Caco-2 (cell line): ENCODE data around the gene RCC2. TPM values are rescaled to one million over a fixed set of nuclear protein-coding genes. Genes with fewer than 3 reads are reported as not detected.

Experiments used
- BruUV-seq: library from RNA; stranded (reverse); fragments of 400-500 nt; replicated peaks from 2 replicates; lab custom pipeline; 2021; lab: Mats Ljungman, UMichigan
- CTCF ChIA-PET: fragments of 300-600 bp; sonication (Branson Sonifier 250); formaldehyde crosslinking; loops from one replicate; lab custom pipeline; 2022; ENCODE audit warnings: antibody characterized with exemption; lab: Charles Lee
- POLR2A ChIA-PET: fragments of 300-600 bp; sonication (Branson Sonifier 250); formaldehyde crosslinking; loops from one replicate; lab custom pipeline; 2022; ENCODE audit warnings: antibody characterized with exemption; lab: Charles Lee
- DNase-seq, 2 experiments: peaks; one replicate each; pipeline versions ENCODE4 v3.0.0 to v3.0.0-alpha.2; 2020 to 2022
- H3K27me3 ChIP-seq: replicated peaks from 2 replicates; pipeline ENCODE4 v1.6.0; 2011; ENCODE audit warnings: low read length; ENCODE audit not compliant: control insufficient read depth, insufficient read depth
- H3K36me3 ChIP-seq: 2 replicates; pipeline ENCODE4 v1.5.1; 2011; ENCODE audit warnings: low read length; ENCODE audit not compliant: control insufficient read depth, insufficient read depth
- H3K4me1 ChIP-seq: fragments of 250-450 bp; sonication (Bioruptor Pico); 2 replicates; pipeline ENCODE4 v1.5.1; 2020; ENCODE audit warnings: mild to moderate bottlenecking
- H3K4me3 ChIP-seq: 2 replicates; pipeline ENCODE4 v1.5.1; 2011; ENCODE audit warnings: low read depth, mild to moderate bottlenecking, control low read depth, low read length
- H3K9me3 ChIP-seq: fragments of 250-450 bp; sonication (Bioruptor Pico); 2 replicates; pipeline ENCODE4 v1.5.1; 2020; ENCODE audit warnings: mild to moderate bottlenecking, moderate library complexity
- H3K27ac Mint-ChIP-seq: one replicate; pipeline ENCODE4 v1.8.0; 2022; ENCODE audit warnings: mixed read lengths; ENCODE audit not compliant: unreplicated experiment
- H3K27me3 Mint-ChIP-seq: one replicate; pipeline ENCODE4 v1.8.0; 2022; ENCODE audit warnings: mixed read lengths; ENCODE audit not compliant: insufficient read depth, unreplicated experiment
- H3K36me3 Mint-ChIP-seq: one replicate; pipeline ENCODE4 v1.8.0; 2022; ENCODE audit warnings: mild to moderate bottlenecking, mixed read lengths; ENCODE audit not compliant: insufficient read depth, unreplicated experiment
- H3K4me1 Mint-ChIP-seq: one replicate; pipeline ENCODE4 v1.8.0; 2022; ENCODE audit warnings: low read depth, mixed read lengths; ENCODE audit not compliant: unreplicated experiment
- H3K4me3 Mint-ChIP-seq: one replicate; pipeline ENCODE4 v1.8.0; 2022; ENCODE audit warnings: mild to moderate bottlenecking, moderate library complexity, mixed read lengths; ENCODE audit not compliant: unreplicated experiment
- H3K9me3 Mint-ChIP-seq: one replicate; pipeline ENCODE4 v1.8.0; 2022; ENCODE audit warnings: mixed read lengths; ENCODE audit not compliant: unreplicated experiment
- CTCF ChIP-seq, 2 experiments: fragments of 200-600 bp in 1 of 2; IDR thresholded peaks; 1 replicate in 1 of 2; 2 replicates in 1 of 2; pipeline versions ENCODE4 v1.5.1 to v1.8.0; 2011 to 2022; ENCODE audit warnings: antibody characterized with exemption in 1 of 2, control low read depth in 1 of 2, inconsistent platforms in 1 of 2, low read depth in 1 of 2, low read length in 1 of 2, mild to moderate bottlenecking in 1 of 2, moderate library complexity in 1 of 2; ENCODE audit not compliant: insufficient read depth in 1 of 2, severe bottlenecking in 1 of 2, unreplicated experiment in 1 of 2
- intact Hi-C: fragments of 100-400 bp; cut with micrococcal nuclease; formaldehyde crosslinking; loops from one replicate; pipeline ENCODE4 v1.10.0; 2022; ENCODE audit not compliant: unreplicated experiment
- total RNA-seq: library from RNA; stranded (reverse); gene quantifications from 2 replicates; pipeline ENCODE4 v1.2.3, GENCODE V29; 2022

The RCC2 gene
- total RNA-seq, 1 experiment from 2014 or later = 103 TPM

- no peak for TF ChIP-seq CTCF (IDR thresholded peaks at IDR 0.05; ENCODE audit: insufficient read depth in 1 of 2, low read depth in 1 of 2, low read length in 1 of 2, severe bottlenecking in 1 of 2, unreplicated experiment in 1 of 2)
- Mint-ChIP-seq H3K4me3 (no peak overlapping the region), H3K4me1 (no peaks in the 10 kb centered on the region), H3K27me3 (peaks cover 3% of the 10 kb centered on the region), H3K9me3 (no peaks in the 10 kb centered on the region), H3K27ac (no peak overlapping the region), H3K36me3 (no peaks in the 10 kb centered on the region)
- intact Hi-C loops = no loop called here
- no peaks in the 10 kb centered on the region for H3K4me1 ChIP-seq
- H3K9me3 ChIP-seq = no peaks in the 10 kb centered on the region
- H3K4me3 ChIP-seq = no peak overlapping the region
- BruUV-seq = no TSS peak
- ChIA-PET CTCF (interaction anchor here (0.6 kb wide), 1 partner anchor 436 kb away, joined by 6 read pairs; no protein-coding TSS in a partner anchor), POLR2A (no interaction called here)
- H3K36me3 ChIP-seq = no peaks in the 10 kb centered on the region
- no peak for DNase-seq
- H3K27me3 ChIP-seq = no peaks in the 10 kb centered on the region
These were observed 41.4 kb downstream of the RCC2 start for GRCh38 chr1:17397910-17398695.

GRCh38 chr1:17393230-17393629 is 46.2 kb downstream of the RCC2 start:
- TF ChIP-seq CTCF (IDR thresholded peaks at IDR 0.05; ENCODE audit: insufficient read depth in 1 of 2, low read depth in 1 of 2, low read length in 1 of 2, severe bottlenecking in 1 of 2, unreplicated experiment in 1 of 2) = no peak
- intact Hi-C loops = no loop called here
- Histone ChIP-seq H3K27me3 (no peaks in the 10 kb centered on the region; the same call in 1 of the 2 replicates), H3K36me3 (no peaks in the 10 kb centered on the region), H3K4me1 (no peaks in the 10 kb centered on the region), H3K4me3 (no peak overlapping the region), H3K9me3 (no peaks in the 10 kb centered on the region)
- Mint-ChIP-seq H3K9me3 (no peaks in the 10 kb centered on the region), H3K4me3 (no peak overlapping the region), H3K36me3 (no peaks in the 10 kb centered on the region), H3K27ac (no peak overlapping the region), H3K4me1 (no peaks in the 10 kb centered on the region), H3K27me3 (peaks cover 8% of the 10 kb centered on the region)
- ChIA-PET CTCF (no interaction called here), POLR2A (no interaction called here)
- no TSS peak for BruUV-seq
- DNase-seq = no peak

- no peak for TF ChIP-seq CTCF (IDR thresholded peaks at IDR 0.05; ENCODE audit: insufficient read depth in 1 of 2, low read depth in 1 of 2, low read length in 1 of 2, severe bottlenecking in 1 of 2, unreplicated experiment in 1 of 2)
- Histone ChIP-seq H3K4me1 (no peaks in the 10 kb centered on the region), H3K36me3 (no peaks in the 10 kb centered on the region), H3K9me3 (no peaks in the 10 kb centered on the region), H3K4me3 (no peak overlapping the region), H3K27me3 (no peaks in the 10 kb centered on the region; the same call in 1 of the 2 replicates)
- Mint-ChIP-seq H3K27ac (no peak overlapping the region), H3K36me3 (no peaks in the 10 kb centered on the region), H3K27me3 (peaks cover 8% of the 10 kb centered on the region), H3K9me3 (no peaks in the 10 kb centered on the region), H3K4me3 (no peak overlapping the region), H3K4me1 (no peaks in the 10 kb centered on the region)
- intact Hi-C loops = no loop called here
- ChIA-PET CTCF (no interaction called here), POLR2A (no interaction called here)
- no TSS peak for BruUV-seq
- DNase-seq = no peak
These were observed 47.2 kb downstream of the RCC2 start for GRCh38 chr1:17392199-17392740.
